Activated CD4-positive, alpha-beta T cell treated with anti-CD3 and anti-CD28 coated beads, Interleukin-2, Interleukin-6, amounts not matched to agents 100 ng/mL and 50 ng/mL, durations not matched to agents 16 hours and 8 hours (primary cell): ENCODE data around the gene MIEF2.
"Not testable (repeated sequence)": the region's sequence is repeated elsewhere in the genome, so short reads cannot be mapped to it uniquely, and the experiment has no call there.

Experiments used
- DNase-seq: peaks from one replicate; pipeline ENCODE4 v3.0.0-alpha.2; 2020

Gene MIEF2

GRCh38 chr17:18260332-18261145, at the start of gene MIEF2:
Gene MIEF2, plus strand, starts transcription at chr17:18260662. Its CDS starts 2,059 bp downstream, at chr17:18262721.
- DNase-seq, result peak; percentile 96

- no peak for DNase-seq
These were observed 46.7 kb upstream of the MIEF2 start for GRCh38 chr17:18213666-18214270.

GRCh38 chr17:18216906-18217305, 43.6 kb upstream of the MIEF2 start:
- not testable (repeated sequence) for DNase-seq

- DNase-seq, result peak; percentile 85
These were observed 42.9 kb upstream of the MIEF2 start for GRCh38 chr17:18217412-18218015.

- no peak for DNase-seq
These were observed 41.6 kb upstream of the MIEF2 start for GRCh38 chr17:18218756-18219415.

- no peak for DNase-seq
These were observed 36.4 kb upstream of the MIEF2 start for GRCh38 chr17:18224053-18224386.

GRCh38 chr17:18224387-18225120, 35.9 kb upstream of the MIEF2 start:
- DNase-seq, result no peak

- DNase-seq, result peak; percentile 98
These were observed 35.3 kb upstream of the MIEF2 start, which contains the start of gene LLGL1 for GRCh38 chr17:18225121-18225641. Gene LLGL1, plus strand, starts transcription at chr17:18225635. Its CDS starts 48 bp downstream, at chr17:18225683.

GRCh38 chr17:18225642-18226283, 34.7 kb upstream of the MIEF2 start:
- DNase-seq, result peak; percentile 12

- DNase-seq, result no peak
These were observed 34.0 kb upstream of the MIEF2 start for GRCh38 chr17:18226284-18226945.

- DNase-seq, result no peak
These were observed 32.8 kb upstream of the MIEF2 start for GRCh38 chr17:18227635-18228034.

GRCh38 chr17:18228176-18228682, 32.2 kb upstream of the MIEF2 start:
- DNase-seq, result no peak

GRCh38 chr17:18229254-18229653, 31.2 kb upstream of the MIEF2 start:
- DNase-seq, result no peak

GRCh38 chr17:18229771-18230170, 30.7 kb upstream of the MIEF2 start:
- DNase-seq, result no peak

- DNase-seq, result no peak
These were observed 29.9 kb upstream of the MIEF2 start for GRCh38 chr17:18230288-18231141.

GRCh38 chr17:18231164-18231563, 29.3 kb upstream of the MIEF2 start:
- no peak for DNase-seq

GRCh38 chr17:18233803-18234518, 26.5 kb upstream of the MIEF2 start:
- DNase-seq, result no peak

GRCh38 chr17:18234853-18235380, 25.5 kb upstream of the MIEF2 start:
- no peak for DNase-seq

- DNase-seq, result peak; percentile 15
These were observed 24.7 kb upstream of the MIEF2 start for GRCh38 chr17:18235743-18236256.
